ENCODE results near the gene NRK.
"Not testable (repeated sequence)": the region's sequence is repeated elsewhere in the genome, so short reads cannot be mapped to it uniquely, and the experiment has no call there.

Gene NRK

GRCh38 chrX:105882581-105883275, 60.4 kb downstream of the NRK start:
- DNase-seq (ENCODE audit: insufficient read length, low spot score), result no peak
- FAIRE-seq, result no peak

- DNase-seq (ENCODE audit: insufficient read length, low spot score), result no peak
These were observed 72.4 kb downstream of the NRK start for GRCh38 chrX:105894721-105895120.

DNA sequence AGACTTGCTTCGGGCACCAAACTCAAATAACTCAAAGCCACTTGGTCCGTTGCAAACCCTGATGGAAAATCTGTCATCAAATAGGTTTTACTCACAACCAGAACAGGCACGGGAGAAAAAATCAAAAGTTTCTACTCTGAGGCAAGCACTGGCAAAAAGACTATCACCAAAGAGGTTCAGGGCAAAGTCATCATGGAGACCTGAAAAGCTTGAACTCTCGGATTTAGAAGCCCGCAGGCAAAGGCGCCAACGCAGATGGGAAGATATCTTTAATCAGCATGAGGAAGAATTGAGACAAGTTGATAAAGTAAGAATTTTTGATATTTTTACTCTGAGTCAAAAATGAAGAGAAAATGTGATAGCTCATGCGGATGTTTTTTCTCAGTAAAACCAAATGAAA, 87.2 kb downstream of the NRK start:
- DNase-seq (ENCODE audit: insufficient read length, low spot score), result no peak
- FAIRE-seq, result no peak

More at GRCh38 chrX:105894721-105895120, 72.4 kb downstream of the NRK start:
- no peak for FAIRE-seq

DNA sequence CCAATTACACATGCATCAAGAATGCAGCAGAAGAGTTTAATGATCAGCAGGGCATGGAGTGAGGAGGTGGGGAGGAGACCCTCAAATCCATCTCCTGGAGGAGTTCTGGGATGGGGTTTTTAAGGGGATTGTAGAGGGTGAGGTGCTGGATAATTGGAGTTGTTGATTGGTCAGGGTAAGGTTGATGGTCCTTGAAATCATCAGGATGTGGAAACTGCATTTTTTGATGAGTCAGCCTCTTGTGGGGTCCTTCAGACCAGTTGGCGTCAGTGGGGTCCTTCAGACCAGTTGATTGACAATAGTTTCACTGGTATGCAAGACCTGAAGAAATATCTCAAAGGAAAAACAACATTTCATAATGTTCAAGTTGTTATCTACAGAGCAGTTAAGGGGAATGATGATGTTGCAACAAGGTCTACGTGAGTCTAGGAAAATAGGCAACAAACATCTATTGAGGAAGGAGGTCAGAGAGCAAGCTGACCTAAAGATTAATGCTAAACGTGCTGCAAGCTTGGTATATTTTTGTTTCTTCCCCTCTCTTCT, 88.3 kb downstream of the NRK start:
- no peak for DNase-seq (ENCODE audit: insufficient read length, low spot score)
- FAIRE-seq, result no peak

GRCh38 chrX:105945266-105945665, 122.9 kb downstream of the NRK start:
- DNase-seq (ENCODE audit: insufficient read length, low spot score), result no peak
- FAIRE-seq, result no peak

DNA sequence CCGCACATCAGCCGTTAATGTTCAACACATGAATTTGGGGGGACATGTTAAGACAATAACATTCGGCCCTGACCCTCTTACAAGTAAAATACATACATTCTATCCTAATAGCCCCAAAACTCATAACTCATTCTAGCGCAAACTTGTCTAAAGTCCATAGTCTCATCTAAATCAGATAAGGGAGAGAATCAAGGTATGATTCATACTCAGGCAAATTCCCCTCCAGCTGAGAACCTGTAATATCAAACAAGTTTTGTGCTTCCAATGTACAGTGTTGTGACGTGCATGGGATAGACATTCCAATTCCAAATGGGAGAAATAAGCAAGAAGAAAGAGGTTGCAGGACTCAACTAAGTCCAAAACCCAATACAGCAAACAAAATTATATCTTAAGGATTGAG, 147.1 kb downstream of the NRK start:
- FAIRE-seq, result no peak
- DNase-seq (ENCODE audit: insufficient read length, low spot score), result no peak

DNA sequence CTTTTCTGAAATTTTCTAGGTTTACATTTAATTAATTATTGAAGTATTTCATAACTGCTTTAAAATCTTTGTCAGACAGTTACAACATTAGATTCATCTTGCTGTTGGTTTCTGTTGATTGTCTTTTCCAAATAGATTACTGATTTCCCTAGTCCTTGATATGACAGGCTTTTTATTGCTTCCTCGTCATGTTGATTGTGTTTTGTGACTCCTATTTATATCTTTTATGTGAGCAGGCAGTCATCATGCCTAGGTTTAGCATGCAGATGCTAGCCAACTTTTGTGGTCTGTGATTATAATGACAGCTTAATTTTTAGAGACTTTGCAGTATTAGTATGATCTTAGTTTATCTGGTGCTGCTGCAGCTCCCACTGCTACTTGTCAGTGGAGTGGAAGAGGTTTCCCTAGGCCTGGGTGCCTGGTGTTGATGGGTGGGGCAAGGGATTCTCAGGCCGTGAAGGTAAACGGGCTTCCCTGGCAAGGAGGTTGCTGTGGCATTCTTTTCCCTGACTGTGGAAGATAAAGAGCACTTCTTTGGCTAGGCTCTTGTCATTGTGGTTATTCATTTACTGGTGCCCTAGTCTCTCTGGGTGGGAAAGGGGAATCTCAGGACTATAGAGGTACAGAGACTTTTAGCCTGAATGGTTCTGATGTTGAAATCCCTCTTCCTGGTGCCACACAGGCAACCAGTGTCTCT, 150.5 kb downstream of the NRK start:
- FAIRE-seq (no peak), DNase-seq (ENCODE audit: insufficient read length, low spot score) (no peak)

DNA sequence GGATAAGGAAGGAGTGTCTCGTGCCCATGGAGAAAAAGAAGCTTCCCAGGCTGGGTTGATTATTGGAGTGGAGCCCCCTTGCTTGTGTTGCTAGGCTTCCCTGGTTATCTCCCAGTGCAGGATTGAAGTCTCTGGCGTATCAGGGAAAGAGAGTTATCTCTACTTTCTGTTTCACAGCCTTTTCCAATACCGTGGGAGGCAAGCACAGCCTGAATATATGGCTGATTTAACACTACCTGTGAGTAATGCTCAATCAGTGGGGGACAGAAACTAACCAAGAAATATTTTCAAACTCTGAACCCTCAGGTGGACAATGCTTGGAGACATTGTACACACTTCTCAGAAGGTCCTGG, 151.0 kb downstream of the NRK start:
- FAIRE-seq, result no peak
- no peak for DNase-seq (ENCODE audit: insufficient read length, low spot score)

DNA sequence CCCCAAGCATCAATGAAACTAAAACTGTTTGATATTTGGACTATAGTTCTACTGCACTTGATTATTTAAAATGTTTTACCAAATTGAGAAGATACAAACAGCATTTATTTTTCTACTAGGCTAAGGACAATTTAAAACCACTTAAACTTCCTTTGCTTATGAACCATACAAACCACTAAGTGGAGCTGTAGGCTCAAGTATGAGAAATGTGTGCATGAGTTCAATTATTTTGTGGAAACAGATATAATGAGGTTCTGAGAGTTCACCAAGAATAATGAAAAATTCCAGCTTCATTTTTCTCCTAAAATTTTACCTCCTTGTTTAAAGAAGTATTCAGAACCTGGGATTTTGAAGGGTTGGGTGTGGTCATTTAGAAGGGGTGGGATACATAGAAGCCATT, 153.0 kb downstream of the NRK start:
- FAIRE-seq (no peak), DNase-seq (ENCODE audit: insufficient read length, low spot score) (no peak)

- FAIRE-seq (no peak), DNase-seq (ENCODE audit: insufficient read length, low spot score) (no peak)
These were observed 159.6 kb downstream of the NRK start for GRCh38 chrX:105981772-105982485.

GRCh38 chrX:105988487-105988886, 166.1 kb downstream of the NRK start:
- DNase-seq (ENCODE audit: insufficient read length, low spot score); FAIRE-seq: not testable (repeated sequence)

- FAIRE-seq (no peak), DNase-seq (ENCODE audit: insufficient read length, low spot score) (no peak)
These were observed 177.0 kb downstream of the NRK start for GRCh38 chrX:105999294-105999693.

DNA sequence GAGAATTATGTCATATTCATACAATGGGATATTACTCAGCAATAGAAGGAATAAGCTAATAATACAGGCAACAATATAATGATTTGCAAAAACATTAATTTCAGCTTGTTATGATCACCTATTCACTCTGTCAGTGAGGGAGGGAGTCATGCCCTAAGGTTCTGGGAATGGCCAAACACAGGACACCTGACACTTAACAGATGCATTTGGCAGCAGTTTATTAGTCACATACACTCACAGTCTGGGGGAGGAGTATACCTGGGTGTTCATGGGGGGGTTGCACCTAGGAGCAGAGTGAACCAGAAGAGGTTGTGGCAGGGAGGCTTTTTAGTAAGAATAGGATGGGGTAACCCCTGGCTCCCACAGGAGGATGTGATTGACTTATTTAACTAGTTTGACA, 177.9 kb downstream of the NRK start:
- FAIRE-seq (no peak), DNase-seq (ENCODE audit: insufficient read length, low spot score) (no peak)

- not testable (repeated sequence) for FAIRE-seq
These were observed 178.3 kb downstream of the NRK start for GRCh38 chrX:106000609-106001008.

GRCh38 chrX:106005684-106006083, 183.3 kb downstream of the NRK start:
- no peak for DNase-seq (ENCODE audit: insufficient read length, low spot score)
- FAIRE-seq, result no peak

More at GRCh38 chrX:106000609-106001008, 178.3 kb downstream of the NRK start:
- DNase-seq (ENCODE audit: insufficient read length, low spot score), result not testable (repeated sequence)

DNA sequence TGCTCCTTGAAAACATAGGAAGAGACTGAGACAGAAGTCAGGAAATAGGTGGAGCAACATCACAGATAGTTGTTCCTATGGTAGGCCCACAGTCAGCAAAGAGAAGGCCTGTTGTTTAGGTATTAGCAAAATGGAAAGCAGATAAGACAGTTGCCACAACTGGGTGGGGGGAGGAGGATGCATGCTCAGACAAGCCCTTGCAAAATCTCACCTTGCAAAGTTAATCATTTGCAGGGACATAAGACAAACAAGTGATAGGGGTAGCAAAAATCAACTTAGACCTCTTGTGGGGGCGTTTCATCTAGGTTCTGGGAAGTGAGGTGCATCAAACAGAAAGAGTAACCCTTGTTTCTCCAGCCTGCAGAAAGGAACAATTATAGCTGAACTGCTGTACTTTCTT, 185.5 kb downstream of the NRK start:
- FAIRE-seq (no peak), DNase-seq (ENCODE audit: insufficient read length, low spot score) (no peak)
